Embryonic facial prominence (tissue), 1 donor: ENCODE results near the gene RBMY1J.
"Not testable (repeated sequence)": the region's sequence is repeated elsewhere in the genome, so short reads cannot be mapped to it uniquely, and the experiment has no call there.

Source experiments
- DNase-seq: peaks from one replicate; pipeline ENCODE4 v3.0.0-alpha.2; 2016; ENCODE audit errors: extremely low spot score

The RBMY1J gene

DNA sequence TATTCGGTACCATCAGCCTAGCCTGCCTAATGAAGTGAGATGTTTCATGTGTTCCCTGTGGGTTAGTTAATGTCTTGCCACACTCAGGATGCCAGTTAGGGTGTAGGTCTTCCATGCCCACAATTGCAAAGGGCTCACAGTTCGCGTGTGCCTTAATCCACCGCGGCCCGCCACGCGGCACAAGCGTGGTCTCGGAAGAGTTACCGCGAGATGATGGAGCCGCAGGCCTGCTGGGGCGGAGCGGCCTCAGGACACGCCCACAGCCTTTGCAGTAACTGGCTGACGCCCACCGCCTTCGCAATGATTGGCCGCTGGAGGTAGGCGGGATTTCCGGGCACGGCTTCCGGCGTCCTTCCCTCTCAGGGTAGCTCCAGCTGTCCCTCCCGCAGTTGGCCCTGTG lies at the start of gene RBMY1J:
Gene RBMY1J (plus strand): TSS at position 301 of the 400 bp plus-strand sequence. CDS start 2,038 bp downstream, outside the sequence.
- not testable (repeated sequence) for DNase-seq

DNA sequence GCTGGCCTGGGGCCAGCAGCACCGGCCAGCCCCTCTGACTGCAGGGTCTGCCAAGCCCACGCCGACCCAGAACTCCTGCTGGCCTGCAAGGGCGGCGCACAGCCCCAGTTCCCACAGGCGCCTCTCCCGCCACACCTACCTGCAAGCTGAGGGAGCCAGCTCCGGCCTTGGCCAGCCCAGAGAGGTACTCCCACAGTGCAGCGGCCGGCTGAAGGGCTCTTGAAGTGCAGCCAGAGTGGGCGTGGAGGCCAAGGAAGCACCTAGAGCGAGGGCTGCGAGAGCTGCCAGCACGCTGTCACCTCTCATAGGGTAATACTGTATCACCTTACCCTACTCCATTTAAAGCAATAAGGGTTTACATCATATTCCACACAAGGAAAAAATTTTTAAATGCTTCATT lies 35.8 kb upstream of the RBMY1J start:
- DNase-seq: no peak

- no peak for DNase-seq
Measured at GRCh38 chrY:22370623-22371022, 32.6 kb upstream of the RBMY1J start.

GRCh38 chrY:22373494-22373893 lies 29.7 kb upstream of the RBMY1J start:
- no peak for DNase-seq

DNA sequence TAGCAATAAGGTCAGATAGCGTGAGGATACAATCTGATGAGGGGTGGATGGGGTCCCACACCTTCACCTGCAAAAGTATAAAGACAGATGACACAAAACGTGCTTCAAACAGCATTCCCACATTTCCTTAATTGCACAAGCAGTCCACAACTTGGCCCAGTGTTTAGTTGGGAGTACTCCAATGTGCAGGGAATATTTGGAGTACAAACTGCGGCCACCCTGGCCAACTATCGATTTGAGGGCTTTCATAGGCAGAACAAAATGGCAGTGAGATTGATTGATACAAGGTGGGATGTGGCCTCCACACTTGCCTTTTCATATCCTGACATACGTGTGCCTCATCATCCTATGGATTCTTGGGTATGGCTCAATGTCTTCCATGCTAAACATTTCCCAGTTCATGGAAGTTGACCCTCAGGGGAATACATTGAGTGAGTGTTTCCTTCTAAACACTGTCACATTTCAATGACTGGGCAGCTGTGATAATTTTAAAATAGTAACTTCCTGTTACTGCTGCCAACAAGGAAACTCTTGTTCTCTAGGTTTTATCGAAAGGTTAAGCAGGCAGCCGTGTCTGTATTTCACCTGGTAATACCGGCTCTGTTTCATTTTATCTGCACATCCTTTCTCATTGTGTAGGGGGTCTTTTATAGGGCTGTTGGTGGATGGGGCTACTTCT lies 41.6 kb downstream of the RBMY1J start:
- not testable (repeated sequence) for DNase-seq

DNA sequence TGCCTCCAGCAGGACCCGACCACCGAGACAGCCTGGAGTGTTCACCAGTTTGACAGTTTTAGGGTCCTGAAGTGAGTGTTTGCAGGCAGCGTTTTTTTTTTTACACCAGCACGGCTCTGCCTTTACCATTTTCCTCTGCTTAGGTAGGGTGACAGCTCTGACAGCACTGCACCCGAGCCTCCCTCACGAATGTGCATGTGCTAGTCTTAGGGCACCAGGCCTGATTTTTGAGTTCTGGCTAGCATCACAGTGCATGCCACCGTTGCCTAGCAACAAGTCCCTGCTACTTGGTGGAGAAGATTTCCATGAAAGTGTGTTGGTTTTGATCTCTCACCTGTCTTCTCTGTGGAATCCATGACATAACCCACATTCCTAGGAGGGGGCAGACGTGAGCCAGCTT lies 52.3 kb downstream of the RBMY1J start:
- DNase-seq: not testable (repeated sequence)

- DNase-seq: not testable (repeated sequence)
Measured at GRCh38 chrY:22461962-22462361, 58.8 kb downstream of the RBMY1J start.
